GM21576 (cell line): ENCODE measurements around the gene INTU.
A peak's percentile ranks its signal among the peaks of the same experiment; 100 is the strongest.
"Not testable (repeated sequence)": the region's sequence is repeated elsewhere in the genome, so short reads cannot be mapped to it uniquely, and the experiment has no call there.

Experiments used
- ATAC-seq: cut with Tn5 transposase; IDR thresholded peaks from one replicate; pipeline ENCODE4 v1.9.1; 2021; ENCODE audit warnings: mild to moderate bottlenecking, moderate library complexity; ENCODE audit not compliant: unreplicated experiment

The INTU gene

DNA sequence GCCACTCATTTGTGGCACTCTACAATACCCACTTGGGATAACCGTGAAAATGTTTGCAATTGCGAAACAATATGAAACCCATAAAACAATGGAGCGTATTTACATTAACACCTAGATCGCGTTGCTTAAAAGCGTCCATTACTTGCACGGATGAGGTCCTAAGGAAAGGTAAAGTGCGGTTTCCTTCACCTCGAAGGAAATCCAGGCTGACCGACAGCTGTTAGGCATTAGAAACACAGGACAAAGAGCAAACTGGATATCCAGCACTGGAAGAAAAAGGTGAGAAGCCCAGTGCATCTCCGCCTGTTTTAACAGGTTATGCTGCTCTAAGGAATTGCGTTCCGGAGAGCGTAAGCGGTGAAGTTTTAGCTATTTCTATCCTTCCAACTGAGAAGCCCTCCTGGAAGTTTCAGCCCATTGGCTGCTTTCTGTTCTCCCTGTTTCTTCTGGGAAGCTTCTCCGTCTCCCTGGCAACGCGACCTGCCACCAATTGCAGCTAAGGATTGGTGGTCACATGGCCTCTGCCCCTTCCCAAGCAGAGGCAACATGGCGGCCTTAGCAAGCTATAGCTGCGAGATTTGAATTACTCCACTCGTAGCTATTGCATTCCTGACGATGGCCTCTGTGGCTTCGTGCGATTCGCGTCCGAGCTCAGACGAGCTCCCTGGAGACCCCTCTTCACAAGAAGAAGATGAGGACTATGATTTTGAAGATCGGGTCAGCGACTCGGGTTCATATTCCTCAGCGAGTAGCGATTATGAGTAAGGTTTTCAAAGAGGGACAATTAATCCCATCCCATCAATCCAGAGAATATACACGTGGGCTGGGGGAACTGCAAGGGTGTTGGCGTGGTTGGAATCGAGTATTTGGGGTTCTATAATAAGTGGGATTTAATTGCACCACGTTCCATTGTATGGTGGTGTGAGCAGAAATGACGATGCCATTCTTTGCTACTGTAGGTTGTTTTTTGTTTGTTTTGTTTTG lies at the start of gene INTU:
Gene INTU, plus strand, starts transcription at position 538 of the 984 bp plus-strand sequence. Its CDS starts 78 bp downstream, at position 616.
- ATAC-seq: peak; percentile 94

DNA sequence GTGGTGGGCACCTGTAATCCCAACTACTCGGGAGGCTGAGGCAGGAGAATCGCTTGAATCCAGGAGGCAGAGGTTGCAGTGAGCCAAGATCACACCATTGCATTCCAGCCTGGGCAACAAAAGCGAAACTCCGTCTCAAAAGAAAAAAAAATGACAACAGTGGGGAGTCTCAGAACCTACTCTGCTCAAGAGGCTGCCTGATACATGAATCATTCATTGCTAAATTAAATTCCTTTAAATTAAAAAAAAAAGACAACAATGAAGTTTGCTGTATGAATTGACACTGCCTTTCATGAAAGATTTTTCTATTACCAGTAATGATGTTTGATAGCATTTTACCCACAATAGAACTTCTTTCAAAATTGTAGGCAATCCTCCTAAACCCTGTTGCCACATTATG lies 46.3 kb upstream of the INTU start:
- not testable (repeated sequence) for ATAC-seq

DNA sequence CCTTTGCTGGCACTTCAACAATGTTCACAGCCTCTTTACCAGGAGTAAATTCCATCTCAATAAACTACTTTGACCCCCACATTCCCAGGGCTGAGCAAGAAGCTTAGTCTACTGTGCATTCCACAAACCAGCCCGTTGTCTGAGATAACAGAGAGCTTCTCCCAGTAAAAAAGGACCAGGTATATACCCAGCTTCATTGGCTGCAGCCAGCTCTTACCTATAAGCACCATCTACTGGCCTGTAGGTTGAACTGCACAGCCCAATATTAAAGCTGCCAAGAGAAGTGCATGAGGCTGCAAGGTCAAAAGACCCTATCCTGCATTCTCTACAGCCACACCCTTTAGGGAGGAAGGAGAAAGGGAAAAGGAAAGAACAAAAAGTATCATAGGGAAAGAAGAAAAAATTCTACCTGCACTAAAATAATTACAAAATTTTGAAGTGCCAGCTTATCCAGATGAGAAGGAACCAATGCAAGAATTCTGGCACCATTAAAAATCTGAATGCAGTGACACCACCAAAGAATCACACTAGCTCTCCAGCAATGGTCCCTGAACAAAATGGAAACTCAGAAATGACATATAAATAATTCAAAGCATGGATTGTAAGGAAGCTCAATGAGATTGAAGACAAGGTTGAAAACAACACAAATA lies 45.7 kb upstream of the INTU start:
- peak; percentile 99 for ATAC-seq

DNA sequence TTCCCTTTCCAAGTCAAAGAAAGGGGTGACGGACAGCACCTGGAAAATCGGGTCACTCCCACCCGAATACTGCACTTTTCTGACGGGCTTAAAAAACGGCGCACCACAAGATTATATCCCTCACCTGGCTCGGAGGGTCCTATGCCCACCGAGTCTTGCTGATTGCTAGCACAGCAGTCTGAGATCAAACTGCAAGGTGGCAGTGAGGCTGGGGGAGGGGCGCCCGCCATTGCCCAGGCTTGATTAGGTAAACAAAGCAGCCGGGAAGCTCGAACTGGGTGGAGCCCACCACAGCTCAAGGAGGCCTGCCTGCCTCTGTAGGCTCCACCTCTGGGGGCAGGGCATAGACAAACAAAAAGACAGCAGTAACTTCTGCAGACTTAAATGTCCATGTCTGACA lies 43.6 kb upstream of the INTU start:
- ATAC-seq: not testable (repeated sequence)

GRCh38 chr4:127598656-127599055 lies 34.1 kb upstream of the INTU start:
- ATAC-seq: no peak

DNA sequence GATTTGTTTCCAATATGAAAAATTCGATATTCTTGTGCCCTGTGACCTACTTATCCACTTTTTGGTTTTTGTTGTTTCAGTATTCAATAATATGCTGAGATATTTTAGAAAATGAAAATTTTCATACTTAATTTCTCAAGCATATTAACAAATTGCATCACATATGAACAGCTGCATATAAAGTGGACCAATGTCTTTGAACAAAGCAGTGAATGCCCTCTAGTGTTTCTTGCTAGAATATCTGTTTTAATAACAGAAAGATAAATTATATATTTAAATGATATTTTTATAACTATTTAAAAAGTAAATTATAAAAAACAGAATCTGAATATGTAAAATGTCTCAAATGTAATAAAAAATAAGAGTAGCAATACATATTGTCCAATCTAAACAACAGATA lies 31.7 kb upstream of the INTU start:
- no peak for ATAC-seq

- no peak for ATAC-seq
These were observed 27.6 kb upstream of the INTU start for GRCh38 chr4:127604949-127605709.

DNA sequence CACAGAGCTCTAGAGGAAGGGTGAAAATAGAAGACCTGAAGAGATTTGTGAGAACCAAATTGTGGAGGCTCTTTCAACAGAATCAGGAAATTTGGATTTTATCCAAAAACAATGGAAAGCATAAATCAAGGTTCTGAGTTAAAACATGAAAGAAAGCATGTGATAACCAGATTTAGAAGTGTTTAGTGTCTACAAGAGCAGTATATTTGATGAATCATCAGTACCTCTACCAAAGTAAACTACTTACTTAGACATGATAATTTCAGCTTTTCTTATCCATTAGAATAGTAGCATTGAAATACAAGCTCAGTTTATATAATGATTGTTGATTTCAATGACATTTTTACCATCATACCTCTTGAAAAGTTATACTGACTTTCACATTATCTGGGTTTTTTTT lies 25.9 kb upstream of the INTU start:
- ATAC-seq: no peak

GRCh38 chr4:127609484-127609883 lies 23.3 kb upstream of the INTU start:
- ATAC-seq: no peak

DNA sequence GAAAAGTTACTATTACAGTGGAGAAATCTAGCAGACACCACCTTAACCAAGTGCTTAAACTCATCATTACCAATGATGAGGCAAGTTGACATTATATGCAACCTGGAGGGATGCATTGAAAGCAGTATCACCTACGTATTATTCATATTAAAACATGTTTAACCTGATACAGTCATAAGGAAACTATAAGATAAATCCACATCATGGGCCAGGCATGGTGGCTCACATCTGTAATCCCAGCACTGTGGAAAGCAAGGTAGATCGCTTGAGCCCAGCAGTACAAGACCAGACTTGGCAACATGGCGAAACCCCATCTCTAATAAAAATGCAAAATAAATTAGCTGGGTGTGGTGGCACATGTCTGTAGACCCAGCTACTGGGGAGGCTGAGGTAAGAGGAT lies 22.3 kb upstream of the INTU start:
- ATAC-seq: no peak

- ATAC-seq: no peak
These were observed 15.9 kb upstream of the INTU start for GRCh38 chr4:127616898-127617297.

DNA sequence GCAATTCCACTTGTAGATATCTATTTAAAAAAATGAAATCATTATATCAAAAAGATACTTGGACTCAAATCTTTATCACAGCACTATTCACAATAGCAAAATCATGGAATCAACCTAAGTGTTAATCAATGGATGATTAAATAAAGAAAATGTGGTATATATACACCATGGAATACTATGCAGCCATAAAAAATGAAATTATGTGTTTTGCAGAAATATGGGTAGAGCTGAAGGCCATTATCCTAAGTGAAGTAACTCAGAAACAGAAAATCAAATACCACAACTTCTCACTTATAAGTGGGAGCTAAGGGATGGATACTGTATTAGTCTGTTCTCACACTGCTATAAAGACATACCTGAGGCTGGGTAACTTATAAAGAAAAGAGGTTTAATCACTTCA lies 14.3 kb upstream of the INTU start:
- ATAC-seq: no peak

GRCh38 chr4:127622621-127622920 lies 10.2 kb upstream of the INTU start:
- no peak for ATAC-seq

DNA sequence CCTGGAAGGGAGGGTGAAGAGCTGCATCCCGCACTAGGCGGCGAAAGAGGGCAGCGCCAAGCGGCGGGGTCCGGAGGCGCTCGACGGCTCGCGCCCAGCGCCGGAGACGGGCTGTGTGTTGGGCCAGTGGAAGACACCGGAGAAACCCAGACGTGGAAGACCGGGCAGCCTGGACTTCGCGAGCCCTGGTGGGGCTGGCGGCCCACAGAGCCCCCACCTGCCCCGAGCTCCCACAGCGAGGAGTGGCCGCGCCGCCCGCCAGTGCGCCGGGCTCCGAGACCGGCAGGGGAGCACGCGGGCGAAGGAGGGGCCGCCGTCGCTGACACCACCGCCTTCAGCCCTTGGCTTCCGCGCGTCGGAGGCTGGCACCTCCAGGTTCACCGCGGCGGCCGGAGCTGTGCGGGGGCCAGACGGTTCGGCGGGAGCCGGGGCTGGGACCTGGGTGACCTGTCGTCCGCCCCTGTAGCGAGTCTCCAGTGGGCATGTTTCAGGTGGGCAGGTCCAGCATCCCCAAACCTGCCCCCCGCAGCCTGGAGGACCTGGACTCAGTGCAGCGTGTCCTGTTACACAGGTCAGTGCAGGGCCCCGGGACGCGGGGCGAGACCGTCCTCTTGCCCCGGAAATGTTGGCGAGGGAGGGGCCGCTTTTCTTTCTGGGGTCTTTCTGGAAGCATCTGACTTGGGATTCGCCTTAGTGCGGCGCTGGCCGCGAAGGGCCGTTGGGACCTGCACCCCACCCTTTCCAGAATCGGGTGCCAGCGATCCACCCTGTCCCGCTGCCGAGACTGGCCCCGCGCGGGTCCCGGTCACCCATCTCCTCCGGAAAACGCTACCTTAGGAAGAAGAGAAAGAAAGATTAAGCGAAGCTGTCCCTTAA lies 9.6 kb upstream of the INTU start:
- ATAC-seq: no peak

- no peak for ATAC-seq
These were observed 9.0 kb upstream of the INTU start for GRCh38 chr4:127623797-127624083.

GRCh38 chr4:127624173-127624572 lies 8.6 kb upstream of the INTU start:
- ATAC-seq: no peak

DNA sequence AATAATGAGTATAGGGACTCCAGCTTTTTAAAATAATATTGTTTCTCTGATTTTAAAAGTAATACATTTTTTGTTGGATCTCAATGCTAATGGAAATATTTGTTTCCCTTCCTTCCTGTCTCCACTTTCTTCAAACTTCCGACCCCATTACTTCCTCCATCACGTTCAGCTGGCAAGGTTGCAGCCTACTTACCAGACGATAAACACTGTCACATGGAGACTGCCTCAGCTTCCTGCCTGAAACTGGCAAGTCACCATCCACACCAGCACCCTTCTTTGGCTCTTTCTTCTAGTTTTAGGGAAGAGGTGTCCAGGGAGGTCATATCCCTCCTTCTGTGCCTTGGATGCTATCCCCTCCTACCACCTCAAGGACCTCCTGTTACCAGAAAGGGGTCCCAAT lies 3.4 kb upstream of the INTU start:
- ATAC-seq: no peak

- ATAC-seq: no peak
These were observed 2.6 kb upstream of the INTU start for GRCh38 chr4:127630152-127630551.

GRCh38 chr4:127631420-127631819 lies 1.3 kb upstream of the INTU start:
- ATAC-seq: no peak

DNA sequence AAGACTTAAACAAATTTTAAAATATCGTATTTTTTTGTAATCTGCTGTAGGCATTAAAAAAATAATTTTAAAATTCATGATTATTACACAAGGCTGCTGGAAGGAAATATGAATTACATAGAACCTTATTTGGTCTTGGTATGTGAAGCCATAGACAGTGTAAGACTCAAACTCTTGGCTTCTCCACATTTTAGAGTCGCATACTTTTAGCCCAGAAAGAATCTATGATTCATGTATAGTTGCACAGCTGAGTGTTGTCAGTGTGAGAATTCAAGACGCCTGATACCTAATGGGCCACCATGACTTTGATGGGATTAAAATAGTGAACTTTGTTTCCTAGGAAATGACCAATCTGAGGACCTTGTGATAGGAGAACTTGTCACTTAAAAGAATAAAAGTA lies 1.4 kb downstream of the INTU start:
- no peak for ATAC-seq

- no peak for ATAC-seq
These were observed 8.8 kb downstream of the INTU start for GRCh38 chr4:127641524-127641923.
